Activated CD8-positive, alpha-beta T cell treated with anti-CD3 and anti-CD28 coated beads, Interleukin-2, amount 10 ng/mL, durations not matched to agents 7 days and 5 days (primary cell): ENCODE data around the gene CDC40. TPM values are rescaled to one million over a fixed set of nuclear protein-coding genes. Genes with fewer than 3 reads are reported as not detected.

Source experiments
- ATAC-seq: fragments of 150-1000 bp; cut with Tn5 transposase; one replicate; pipeline ENCODE4 v1.10.0; 2021; ENCODE audit warnings: moderate library complexity
- CTCF ChIA-PET: fragments of 350-600 bp; sonication (Branson Sonifier 250); formaldehyde crosslinking; loops from one replicate; lab custom pipeline; 2021; ENCODE audit warnings: antibody characterized with exemption; lab: Charles Lee
- POLR2A ChIA-PET: fragments of 350-600 bp; sonication (Branson Sonifier 250); formaldehyde crosslinking; loops from one replicate; lab custom pipeline; 2021; ENCODE audit warnings: antibody characterized with exemption; lab: Charles Lee
- DNase-seq: peaks from one replicate; pipeline ENCODE4 v3.0.0-alpha.2; 2020
- H3K27ac Mint-ChIP-seq: one replicate; pipeline ENCODE4 v1.8.0; 2021; ENCODE audit warnings: mild to moderate bottlenecking, mixed read lengths
- H3K27me3 Mint-ChIP-seq: one replicate; pipeline ENCODE4 v1.8.0; 2021; ENCODE audit warnings: low read depth, mixed read lengths
- H3K36me3 Mint-ChIP-seq: one replicate; pipeline ENCODE4 v1.8.0; 2021; ENCODE audit warnings: low read depth, mixed read lengths
- H3K4me1 Mint-ChIP-seq: one replicate; pipeline ENCODE4 v1.8.0; 2021; ENCODE audit warnings: low read depth, mixed read lengths
- H3K4me3 Mint-ChIP-seq: one replicate; pipeline ENCODE4 v1.8.0; 2021; ENCODE audit warnings: mild to moderate bottlenecking, mixed read lengths
- H3K9me3 Mint-ChIP-seq: one replicate; pipeline ENCODE4 v1.8.0; 2022; ENCODE audit warnings: mixed read lengths; ENCODE audit not compliant: insufficient read depth
- total RNA-seq, 2 experiments: library from RNA; stranded (reverse); gene quantifications; one replicate each; pipeline ENCODE4 v1.2.3, GENCODE V29; 2021

The CDC40 gene
- total RNA-seq, 2 experiments from 2014 or later = 25.9 to 27.0 TPM

DNA sequence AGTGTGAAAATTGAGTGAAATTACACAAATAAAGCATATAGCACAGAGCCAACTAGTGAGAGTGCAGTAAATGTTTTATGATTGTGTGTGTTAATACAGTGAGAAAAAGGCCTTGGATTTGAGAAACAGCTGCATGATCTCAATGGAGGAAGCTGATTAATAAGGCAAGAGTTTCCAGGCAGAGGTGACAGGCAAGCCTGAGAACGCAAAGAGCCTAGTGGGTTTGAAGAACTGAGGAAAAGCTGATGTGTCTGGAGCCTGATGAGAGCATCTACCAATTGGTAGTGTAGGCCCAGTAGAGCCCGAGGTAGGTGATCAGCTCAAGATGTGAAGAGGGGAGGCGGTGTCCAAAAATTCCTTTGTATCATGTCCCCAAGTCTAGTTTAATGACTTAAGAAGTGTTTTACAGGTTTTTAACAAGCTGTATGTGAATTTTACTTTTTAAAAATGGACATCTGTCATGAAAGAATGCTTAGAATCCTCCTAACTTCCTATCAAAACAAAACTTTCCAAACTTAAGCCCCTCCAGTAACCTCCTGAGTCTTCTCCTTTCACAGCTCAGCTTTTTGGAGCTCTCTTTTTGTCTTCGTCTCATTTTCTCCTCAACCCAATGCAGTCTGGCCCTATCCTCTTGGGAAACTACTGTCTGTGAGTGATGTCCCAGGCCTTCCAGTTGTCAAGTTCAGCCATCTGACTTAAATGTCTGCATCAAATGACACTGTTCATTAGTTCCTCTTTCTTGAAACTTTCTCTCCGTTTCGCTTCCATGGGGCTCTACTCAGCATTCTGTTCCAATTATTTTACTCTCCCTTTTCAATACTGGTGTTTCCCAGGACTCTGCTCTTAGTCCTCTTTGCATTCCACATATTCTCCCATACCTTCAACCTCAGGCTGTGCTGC, 1.2 kb downstream of the CDC40 start:
- Mint-ChIP-seq H3K9me3 (no peaks in the 10 kb centered on the region), H3K27me3 (peaks cover 7% of the 10 kb centered on the region), H3K27ac (no peak overlapping the region), H3K36me3 (peaks cover 4% of the 10 kb centered on the region), H3K4me3 (no peak overlapping the region), H3K4me1 (peaks cover 21% of the 10 kb centered on the region)
- DNase-seq = no peak
- POLR2A ChIA-PET = interaction anchor here (0.8 to 1.6 kb wide), 4 partner anchors 18 to 693 kb away, joined by 3 to 6 read pairs (median 3); partner anchors contain the start of gene AMD1
- CTCF ChIA-PET = interaction anchor here (1.0 to 4.4 kb wide), 3 partner anchors 9 to 208 kb away, joined by 3 to 18 read pairs (median 4); no protein-coding TSS in a partner anchor
- no peak for ATAC-seq

DNA sequence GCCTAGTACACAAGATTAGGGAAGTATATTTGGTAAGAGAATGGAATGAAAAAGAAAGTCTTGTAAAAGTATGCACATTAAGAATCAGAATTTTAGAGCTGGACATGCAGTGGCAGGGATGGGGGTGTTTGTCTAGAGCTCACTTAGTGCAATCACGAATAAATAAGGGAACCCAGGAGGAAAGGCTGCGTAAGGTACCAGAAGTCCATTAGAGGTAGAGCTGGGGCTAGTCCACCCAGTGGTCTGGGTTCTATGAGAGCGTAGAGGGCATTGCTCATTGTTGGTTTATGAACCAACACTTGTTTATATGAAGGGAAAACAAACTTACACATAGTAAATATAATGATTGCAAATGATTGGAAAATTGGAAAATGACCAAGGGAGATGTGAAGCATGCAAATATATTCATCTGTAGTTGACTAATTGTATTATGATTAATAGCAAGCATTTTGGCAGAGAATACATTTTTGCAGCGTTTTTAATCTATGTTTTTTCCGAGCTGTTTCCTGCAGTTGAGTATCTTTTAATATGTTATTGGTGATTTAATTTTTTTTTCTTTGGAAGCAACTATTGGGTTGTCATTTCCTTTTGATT, 3.2 kb downstream of the CDC40 start:
- no peak for DNase-seq
- Mint-ChIP-seq H3K4me1 (peaks cover 24% of the 10 kb centered on the region), H3K4me3 (no peak overlapping the region), H3K9me3 (no peaks in the 10 kb centered on the region), H3K27me3 (peaks cover 2% of the 10 kb centered on the region), H3K27ac (no peak overlapping the region), H3K36me3 (peaks cover 6% of the 10 kb centered on the region)
- ChIA-PET POLR2A (no interaction called here), CTCF (interaction anchor here (1.3 to 4.4 kb wide), 2 partner anchors 144 to 207 kb away, joined by 6 to 18 read pairs; no protein-coding TSS in a partner anchor)
- ATAC-seq = no peak

DNA sequence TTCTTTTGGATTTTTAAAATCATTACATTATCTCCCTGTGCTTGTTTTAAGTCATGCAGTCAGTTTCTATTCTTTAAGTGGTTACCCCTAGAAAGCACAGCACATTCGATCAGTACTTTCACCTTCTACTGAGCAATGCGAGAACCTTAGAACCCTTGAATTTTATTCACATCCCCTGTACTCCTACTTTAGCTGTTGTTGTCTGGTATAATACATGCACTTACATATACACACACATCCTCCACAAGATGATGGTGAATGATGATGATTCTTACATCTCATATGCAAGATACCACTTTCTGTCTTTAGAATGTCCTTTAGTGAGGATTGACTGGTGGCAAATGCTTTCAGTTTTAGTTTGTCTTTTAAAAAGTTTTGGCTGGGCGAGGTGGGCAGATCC, 5.7 kb downstream of the CDC40 start:
- Mint-ChIP-seq H3K27ac (peak overlapping the region; percentile 51), H3K36me3 (peaks cover 6% of the 10 kb centered on the region), H3K4me3 (peak overlapping the region; percentile 26), H3K4me1 (peaks cover 25% of the 10 kb centered on the region), H3K9me3 (no peaks in the 10 kb centered on the region), H3K27me3 (no peaks in the 10 kb centered on the region)
- peak; percentile 54 for ATAC-seq
- CTCF ChIA-PET = interaction anchor here (1.2 kb wide), 1 partner anchor 31 kb away, joined by 4 read pairs; no protein-coding TSS in a partner anchor
- POLR2A ChIA-PET = no interaction called here
- DNase-seq = no peak

DNA sequence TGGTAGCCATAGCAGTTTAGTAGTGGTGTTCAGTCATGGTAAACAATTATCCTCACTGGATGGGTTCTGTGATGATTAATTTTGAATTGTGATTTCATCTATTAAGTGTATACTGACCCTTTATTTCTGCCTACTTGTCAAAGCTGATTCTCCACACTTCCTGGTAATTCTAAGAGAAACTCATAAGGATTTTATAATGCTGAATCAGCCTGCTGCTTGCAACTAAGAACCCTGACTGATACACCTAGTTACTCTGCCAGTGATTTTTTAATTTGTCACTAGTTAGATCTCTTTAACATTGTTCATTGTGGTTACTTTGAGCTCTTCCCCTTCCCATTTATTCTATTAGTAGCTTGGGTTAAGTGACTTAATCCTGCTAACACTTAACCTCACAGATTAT, 8.6 kb downstream of the CDC40 start:
- no peak overlapping the region for H3K27ac Mint-ChIP-seq
- ATAC-seq (no peak), DNase-seq (no peak)
- CTCF ChIA-PET = interaction anchor here (0.8 to 1.4 kb wide), 2 partner anchors 10 to 12 kb away, joined by 3 to 12 read pairs; partner anchors contain the start of genes CDC40 and WASF1
- H3K4me1 Mint-ChIP-seq = peaks cover 25% of the 10 kb centered on the region
- no peaks in the 10 kb centered on the region for H3K27me3 Mint-ChIP-seq
- H3K9me3 Mint-ChIP-seq = no peaks in the 10 kb centered on the region
- POLR2A ChIA-PET = no interaction called here
- H3K36me3 Mint-ChIP-seq = peaks cover 10% of the 10 kb centered on the region
- no peak overlapping the region for H3K4me3 Mint-ChIP-seq

DNA sequence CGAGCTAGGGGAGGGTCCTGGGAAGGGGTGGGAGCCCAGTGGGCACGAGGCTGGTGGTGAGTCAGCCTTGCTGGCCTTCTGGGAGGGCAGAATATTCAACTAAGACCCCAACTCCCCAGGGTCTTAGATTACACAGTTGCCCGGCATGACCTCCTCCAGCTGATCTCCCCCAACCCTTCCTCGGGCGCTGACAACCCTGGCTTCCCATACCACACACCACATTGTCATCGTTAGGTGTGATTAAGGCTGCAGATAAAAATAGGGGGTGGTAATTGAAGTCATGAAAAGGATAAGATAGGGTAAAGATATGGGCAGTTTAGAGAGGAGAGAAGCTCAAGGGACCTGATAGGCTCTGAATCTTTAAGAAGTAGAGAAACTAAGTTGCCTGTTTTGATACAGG, 10.5 kb downstream of the CDC40 start:
- no peaks in the 10 kb centered on the region for H3K9me3 Mint-ChIP-seq
- H3K36me3 Mint-ChIP-seq = peaks cover 16% of the 10 kb centered on the region
- ATAC-seq (no peak), DNase-seq (no peak)
- H3K4me1 Mint-ChIP-seq = peaks cover 15% of the 10 kb centered on the region
- ChIA-PET CTCF (interaction anchor here (1.2 kb wide), 1 partner anchor 9 kb away, joined by 4 read pairs; no protein-coding TSS in a partner anchor), POLR2A (no interaction called here)
- H3K4me3 Mint-ChIP-seq = no peak overlapping the region
- no peak overlapping the region for H3K27ac Mint-ChIP-seq
- H3K27me3 Mint-ChIP-seq = no peaks in the 10 kb centered on the region

DNA sequence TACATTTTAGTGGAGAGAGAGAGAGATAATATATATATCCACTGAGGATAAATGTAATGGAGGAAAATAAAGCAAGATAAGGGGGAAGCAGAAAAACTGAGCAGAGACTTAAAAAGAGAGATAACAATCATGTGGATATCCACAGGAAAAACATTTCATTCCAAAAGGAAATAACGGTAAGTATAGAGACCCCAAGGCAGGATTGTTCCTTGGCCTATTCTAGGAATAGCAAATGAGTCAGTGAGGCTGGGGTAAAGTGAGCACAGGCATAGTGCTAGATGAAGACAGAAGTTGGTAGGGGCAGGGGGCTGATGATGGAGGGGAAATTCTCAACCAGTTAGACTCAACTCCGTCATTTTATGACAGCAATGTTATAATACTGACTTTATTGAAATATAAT, 11.2 kb downstream of the CDC40 start:
- POLR2A ChIA-PET = no interaction called here
- H3K4me3 Mint-ChIP-seq = no peak overlapping the region
- CTCF ChIA-PET = interaction anchor here (1.2 kb wide), 1 partner anchor 10 kb away, joined by 4 read pairs; no protein-coding TSS in a partner anchor
- DNase-seq = no peak
- H3K27ac Mint-ChIP-seq = no peak overlapping the region
- H3K9me3 Mint-ChIP-seq = no peaks in the 10 kb centered on the region
- H3K27me3 Mint-ChIP-seq = no peaks in the 10 kb centered on the region
- no peak for ATAC-seq
- peaks cover 9% of the 10 kb centered on the region for H3K4me1 Mint-ChIP-seq
- H3K36me3 Mint-ChIP-seq = peaks cover 12% of the 10 kb centered on the region

DNA sequence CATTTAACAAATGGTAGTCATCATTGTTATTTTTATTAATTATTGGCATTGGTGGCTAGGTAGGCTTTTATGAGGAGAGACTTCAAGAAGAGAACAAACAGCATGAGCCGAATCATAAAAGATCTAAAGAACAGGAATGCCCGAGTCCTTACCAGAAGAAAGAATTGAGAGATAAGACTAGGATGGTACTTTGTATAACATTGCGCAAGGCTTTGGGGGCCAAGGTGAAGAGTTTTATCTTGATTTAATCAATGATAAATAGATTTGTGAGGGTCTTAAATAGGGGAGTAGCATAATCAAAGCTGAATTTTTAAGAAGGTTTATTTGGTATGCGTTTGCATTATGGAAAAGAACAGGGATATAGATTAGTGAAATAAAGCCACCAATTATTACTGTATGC, 15.4 kb downstream of the CDC40 start:
- Mint-ChIP-seq H3K4me3 (no peak overlapping the region), H3K36me3 (peaks cover 13% of the 10 kb centered on the region), H3K9me3 (no peaks in the 10 kb centered on the region), H3K27ac (no peak overlapping the region), H3K27me3 (no peaks in the 10 kb centered on the region), H3K4me1 (no peaks in the 10 kb centered on the region)
- DNase-seq = no peak
- ATAC-seq = no peak
- POLR2A ChIA-PET = no interaction called here
- CTCF ChIA-PET = interaction anchor here (1.2 kb wide), 1 partner anchor 17 kb away, joined by 4 read pairs; no protein-coding TSS in a partner anchor

DNA sequence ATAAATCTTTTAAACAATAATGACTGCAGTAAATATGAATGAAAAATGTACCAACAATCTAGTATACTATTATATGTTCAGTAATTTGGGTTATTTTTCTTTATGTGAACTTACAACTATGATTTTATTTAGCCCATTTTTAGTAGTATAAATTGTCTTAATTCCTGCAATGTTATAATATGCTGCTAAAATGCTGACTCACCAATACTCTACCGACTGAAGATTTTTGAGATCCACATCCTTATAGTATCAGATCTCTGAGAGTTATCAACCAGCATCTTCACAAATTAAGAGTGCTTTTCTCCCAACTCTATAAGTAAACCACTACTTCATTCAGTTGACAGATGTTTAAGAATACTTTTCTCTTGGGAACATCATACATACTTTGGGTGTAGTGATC, 16.6 kb downstream of the CDC40 start:
- POLR2A ChIA-PET = no interaction called here
- no peaks in the 10 kb centered on the region for H3K27me3 Mint-ChIP-seq
- CTCF ChIA-PET = no interaction called here
- no peaks in the 10 kb centered on the region for H3K4me1 Mint-ChIP-seq
- H3K36me3 Mint-ChIP-seq = peaks cover 13% of the 10 kb centered on the region
- no peak for ATAC-seq
- H3K4me3 Mint-ChIP-seq = no peak overlapping the region
- no peak overlapping the region for H3K27ac Mint-ChIP-seq
- DNase-seq = no peak
- no peaks in the 10 kb centered on the region for H3K9me3 Mint-ChIP-seq

DNA sequence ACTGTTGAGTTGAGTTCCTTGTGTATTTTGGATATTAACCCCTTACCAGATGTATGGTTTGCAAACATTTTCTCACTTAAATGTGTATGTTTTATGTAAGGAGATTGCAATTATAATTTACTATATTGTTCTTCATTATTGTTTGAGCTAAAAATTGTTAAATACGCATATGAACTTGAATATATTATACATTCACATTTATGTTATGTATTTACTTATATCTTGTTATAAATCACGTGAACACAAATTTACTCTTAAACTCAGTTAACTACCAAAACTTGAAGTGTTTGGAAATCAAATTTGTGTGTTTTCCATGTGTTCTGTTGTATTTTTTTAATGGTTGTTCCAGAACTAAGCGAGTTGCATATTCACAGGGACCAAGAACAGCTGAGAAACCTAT, 18.3 kb downstream of the CDC40 start:
- Mint-ChIP-seq H3K9me3 (no peaks in the 10 kb centered on the region), H3K4me1 (no peaks in the 10 kb centered on the region), H3K4me3 (no peak overlapping the region), H3K27me3 (no peaks in the 10 kb centered on the region), H3K27ac (no peak overlapping the region), H3K36me3 (peaks cover 12% of the 10 kb centered on the region)
- ChIA-PET CTCF (interaction anchor here (0.6 to 1.6 kb wide), 3 partner anchors 20 to 1965 kb away, joined by 3 to 5 read pairs (median 3); no protein-coding TSS in a partner anchor), POLR2A (no interaction called here)
- DNase-seq (no peak), ATAC-seq (no peak)

DNA sequence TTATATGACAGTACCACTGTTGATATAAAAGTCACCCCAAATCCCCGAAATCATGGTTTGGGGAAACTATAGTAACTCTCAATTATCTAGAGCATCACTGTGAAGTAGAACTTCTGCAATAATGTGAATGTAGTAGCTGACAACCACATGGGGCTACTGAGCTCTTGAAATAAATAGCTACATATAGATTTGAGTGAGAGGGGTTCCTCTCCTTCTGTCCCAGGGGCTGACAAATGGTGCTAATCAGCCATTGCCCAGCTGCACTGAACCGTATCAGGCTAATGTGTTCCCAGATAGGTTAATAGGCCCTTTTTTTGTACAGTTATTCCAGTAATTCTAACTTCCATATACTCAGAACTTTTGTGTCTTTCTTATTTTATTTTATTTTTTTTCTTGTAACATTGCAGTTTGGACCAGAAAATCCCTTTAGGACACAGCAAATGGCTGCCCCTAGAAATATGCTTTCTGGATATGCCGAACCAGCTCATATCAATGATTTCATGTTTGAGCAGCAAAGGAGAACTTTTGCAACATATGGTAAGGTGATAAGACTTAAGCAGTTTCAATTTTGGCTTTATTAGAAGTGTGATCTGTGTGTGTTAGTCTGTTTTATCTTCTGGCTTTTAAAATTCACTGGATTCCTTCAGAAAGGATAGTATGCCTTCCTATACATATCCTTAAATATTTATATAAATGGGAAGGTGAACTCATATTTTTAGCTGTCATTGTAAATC, 21.1 kb downstream of the CDC40 start:
- peaks cover 5% of the 10 kb centered on the region for H3K36me3 Mint-ChIP-seq
- no peak overlapping the region for H3K4me3 Mint-ChIP-seq
- ChIA-PET CTCF (interaction anchor here (1.0 to 1.1 kb wide), 2 partner anchors 12 to 162 kb away, joined by 3 read pairs; no protein-coding TSS in a partner anchor), POLR2A (no interaction called here)
- H3K9me3 Mint-ChIP-seq = no peaks in the 10 kb centered on the region
- DNase-seq (no peak), ATAC-seq (no peak)
- no peaks in the 10 kb centered on the region for H3K27me3 Mint-ChIP-seq
- H3K4me1 Mint-ChIP-seq = peaks cover 4% of the 10 kb centered on the region
- H3K27ac Mint-ChIP-seq = no peak overlapping the region

DNA sequence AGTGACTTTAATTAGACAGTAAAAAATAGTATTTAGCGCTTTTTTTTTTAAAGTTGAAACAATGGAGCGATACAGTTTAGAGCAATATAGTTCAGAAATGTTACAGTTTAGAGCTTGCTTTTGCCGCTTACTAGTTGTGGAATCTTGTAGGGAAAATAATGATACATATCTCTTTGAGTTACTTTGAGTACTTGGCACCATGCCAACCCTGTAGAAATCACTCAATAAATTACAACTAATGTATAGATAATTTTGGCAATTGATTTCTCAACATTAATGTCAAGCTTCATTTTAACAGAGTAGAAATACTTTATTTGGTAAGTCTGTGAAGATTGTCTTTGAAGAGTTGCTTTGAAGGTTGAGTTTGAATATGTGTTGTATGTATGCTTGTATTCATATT, 27.4 kb downstream of the CDC40 start:
- DNase-seq (no peak), ATAC-seq (no peak)
- CTCF ChIA-PET = interaction anchor here (1.7 kb wide), 1 partner anchor 28 kb away, joined by 5 read pairs; the partner anchor contains the start of gene CDC40
- no peak overlapping the region for H3K27ac Mint-ChIP-seq
- POLR2A ChIA-PET = no interaction called here
- no peaks in the 10 kb centered on the region for H3K27me3 Mint-ChIP-seq
- no peaks in the 10 kb centered on the region for H3K9me3 Mint-ChIP-seq
- H3K4me1 Mint-ChIP-seq = peaks cover 4% of the 10 kb centered on the region
- peaks cover 26% of the 10 kb centered on the region for H3K36me3 Mint-ChIP-seq
- H3K4me3 Mint-ChIP-seq = no peak overlapping the region
